CD4-positive, alpha-beta memory T cell (primary cell): ENCODE data around the gene PLEKHA6. TPM values are rescaled to one million over a fixed set of nuclear protein-coding genes. Genes with fewer than 3 reads are reported as not detected.

ENCODE experiments used
- CTCF ChIA-PET: fragments of 350-600 bp; sonication (Branson Sonifier 250); formaldehyde crosslinking; loops from one replicate; lab custom pipeline; 2021; ENCODE audit warnings: inconsistent platforms; ENCODE audit not compliant: partially characterized antibody; lab: Charles Lee
- POLR2A ChIA-PET: fragments of 350-600 bp; sonication (Branson Sonifier 250); formaldehyde crosslinking; loops from one replicate; lab custom pipeline; 2021; ENCODE audit not compliant: partially characterized antibody; lab: Charles Lee
- DNase-seq, 5 donors: peaks; one replicate each; pipeline versions ENCODE4 v3.0.0 to v3.0.0-alpha.2; 2020 to 2022; ENCODE audit warnings: mixed read lengths in 1 of 5
- H3K27ac ChIP-seq: one replicate; pipeline ENCODE4 v1.7.0; 2013; ENCODE audit warnings: low read depth, low read length
- H3K27me3 ChIP-seq: 2 replicates; pipeline ENCODE4 v1.7.0; 2013; ENCODE audit warnings: mild to moderate bottlenecking, low read length, moderate library complexity; ENCODE audit not compliant: insufficient read depth
- H3K36me3 ChIP-seq: 2 replicates; pipeline ENCODE4 v1.7.0; 2013; ENCODE audit warnings: mild to moderate bottlenecking, low read length, moderate library complexity; ENCODE audit not compliant: insufficient read depth
- H3K4me1 ChIP-seq: 2 replicates; pipeline ENCODE4 v1.7.0; 2013; ENCODE audit warnings: mild to moderate bottlenecking, low read length, moderate library complexity; ENCODE audit not compliant: insufficient read depth
- H3K4me3 ChIP-seq, 2 donors: one replicate each; pipeline ENCODE4 v1.7.0; 2013; ENCODE audit warnings: low read length in 2 of 2, mild to moderate bottlenecking in 1 of 2
- H3K9me3 ChIP-seq, 2 donors: one replicate each; pipeline ENCODE4 v1.7.0; 2013; ENCODE audit warnings: low read length in 2 of 2, control low read depth in 1 of 2; ENCODE audit not compliant: control insufficient read depth in 1 of 2
- H3K27ac Mint-ChIP-seq, 7 donors: one replicate each; pipeline ENCODE4 v1.8.0; 2020 to 2021; ENCODE audit warnings: mixed read lengths in 7 of 7, mild to moderate bottlenecking in 6 of 7, inconsistent platforms in 3 of 7, moderate library complexity in 3 of 7
- H3K27me3 Mint-ChIP-seq, 2 donors: one replicate each; pipeline ENCODE4 v1.8.0; 2020 to 2021; ENCODE audit warnings: mixed read lengths in 2 of 2
- H3K36me3 Mint-ChIP-seq, 2 donors: one replicate each; pipeline ENCODE4 v1.8.0; 2020 to 2021; ENCODE audit warnings: mixed read lengths in 2 of 2, inconsistent platforms in 1 of 2, mild to moderate bottlenecking in 1 of 2
- H3K4me1 Mint-ChIP-seq, 4 donors: one replicate each; pipeline ENCODE4 v1.8.0; 2020 to 2021; ENCODE audit warnings: mixed read lengths in 4 of 4, mild to moderate bottlenecking in 1 of 4
- H3K4me3 Mint-ChIP-seq, 8 donors: one replicate each; pipeline ENCODE4 v1.8.0; 2020 to 2021; ENCODE audit warnings: mixed read lengths in 8 of 8, mild to moderate bottlenecking in 7 of 8, moderate library complexity in 6 of 8, inconsistent platforms in 3 of 8
- H3K9me3 Mint-ChIP-seq, 8 donors: one replicate each; pipeline ENCODE4 v1.8.0; 2020 to 2021; ENCODE audit warnings: mixed read lengths in 8 of 8, mild to moderate bottlenecking in 5 of 8, inconsistent platforms in 3 of 8, moderate library complexity in 1 of 8
- intact Hi-C: fragments of 100-400 bp; cut with micrococcal nuclease; formaldehyde crosslinking; loops from one replicate; pipeline ENCODE4 v1.15.1; 2023
- polyA plus RNA-seq, 2 donors: library from polyadenylated mRNA; unstranded; fragments of 300-500 nt; fragmentation: Illumina TruSeq; gene quantifications; one replicate each; pipeline ENCODE4 v1.2.3, GENCODE V29; 2021
- total RNA-seq, 2 experiments: library from RNA; stranded (reverse); gene quantifications; one replicate each; pipeline ENCODE4 v1.2.3, GENCODE V29; 2021

The PLEKHA6 gene
- total and polyA plus RNA-seq, 4 experiments from 2014 or later = 0.15 to 0.89 (median 0.52) TPM; not detected in 1

GRCh38 chr1:204259196-204259595 lies 100.5 kb downstream of the PLEKHA6 start:
- Histone ChIP-seq H3K9me3 (no peaks in the 10 kb centered on the region), H3K27ac (no peak overlapping the region), H3K27me3 (no peaks in the 10 kb centered on the region), H3K36me3 (no peaks in the 10 kb centered on the region), H3K4me1 (no peaks in the 10 kb centered on the region), H3K4me3 (no peak overlapping the region)
- no peaks in the 10 kb centered on the region for H3K9me3 Mint-ChIP-seq
- H3K27ac Mint-ChIP-seq = no peak overlapping the region
- ChIA-PET CTCF (interaction anchor here (1.0 to 2.5 kb wide), 3 partner anchors 24 to 104 kb away, joined by 3 to 14 read pairs (median 8); no protein-coding TSS in a partner anchor), POLR2A (no interaction called here)
- H3K4me3 Mint-ChIP-seq = no peak overlapping the region
- peaks cover 0 to 2% of the 10 kb centered on the region in 2 donors for H3K27me3 Mint-ChIP-seq
- H3K4me1 Mint-ChIP-seq = no peaks in the 10 kb centered on the region
- no peaks in the 10 kb centered on the region for H3K36me3 Mint-ChIP-seq
- intact Hi-C loops = no loop called here
- no peak for DNase-seq

GRCh38 chr1:204258213-204259115 lies 101.3 kb downstream of the PLEKHA6 start:
- ChIA-PET CTCF (interaction anchor here (1.0 to 2.5 kb wide), 3 partner anchors 25 to 105 kb away, joined by 3 to 14 read pairs (median 8); no protein-coding TSS in a partner anchor), POLR2A (no interaction called here)
- intact Hi-C loops = loop anchor here (1.0 kb wide), 1 partner anchor 105 kb away; no protein-coding TSS in a partner anchor
- Mint-ChIP-seq H3K27me3 (peaks cover 0 to 2% of the 10 kb centered on the region in 2 donors), H3K27ac (no peak overlapping the region), H3K36me3 (no peaks in the 10 kb centered on the region), H3K9me3 (no peaks in the 10 kb centered on the region), H3K4me3 (no peak overlapping the region), H3K4me1 (no peaks in the 10 kb centered on the region)
- no peaks in the 10 kb centered on the region for H3K36me3 ChIP-seq
- H3K4me3 ChIP-seq = no peak overlapping the region
- no peaks in the 10 kb centered on the region for H3K4me1 ChIP-seq
- H3K27ac ChIP-seq = no peak overlapping the region
- no peaks in the 10 kb centered on the region for H3K27me3 ChIP-seq
- H3K9me3 ChIP-seq = no peaks in the 10 kb centered on the region
- DNase-seq = no peak

- Mint-ChIP-seq H3K27me3 (peaks cover 0 to 2% of the 10 kb centered on the region in 2 donors), H3K9me3 (no peaks in the 10 kb centered on the region), H3K36me3 (no peaks in the 10 kb centered on the region), H3K4me1 (no peaks in the 10 kb centered on the region), H3K27ac (peak overlapping the region in 1 of 7 donors; percentile 9), H3K4me3 (no peak overlapping the region)
- ChIA-PET POLR2A (no interaction called here), CTCF (interaction anchor here (2.4 to 2.5 kb wide), 2 partner anchors 26 to 106 kb away, joined by 8 to 14 read pairs; no protein-coding TSS in a partner anchor)
- Histone ChIP-seq H3K4me3 (no peak overlapping the region), H3K27me3 (no peaks in the 10 kb centered on the region), H3K36me3 (no peaks in the 10 kb centered on the region), H3K4me1 (no peaks in the 10 kb centered on the region), H3K9me3 (no peaks in the 10 kb centered on the region), H3K27ac (no peak overlapping the region)
- intact Hi-C loops = no loop called here
- no peak for DNase-seq
Observed at GRCh38 chr1:204257446-204257845, 102.3 kb downstream of the PLEKHA6 start.

- H3K9me3 ChIP-seq = no peaks in the 10 kb centered on the region
- CTCF ChIA-PET = interaction anchor here (2.5 kb wide), 1 partner anchor 27 kb away, joined by 8 read pairs; no protein-coding TSS in a partner anchor
Observed at GRCh38 chr1:204256531-204256930, 103.2 kb downstream of the PLEKHA6 start.

GRCh38 chr1:204255966-204256365 lies 103.8 kb downstream of the PLEKHA6 start:
- no peaks in the 10 kb centered on the region for H3K4me1 Mint-ChIP-seq
- CTCF ChIA-PET = no interaction called here
- POLR2A ChIA-PET = no interaction called here

More at GRCh38 chr1:204256531-204256930, 103.2 kb downstream of the PLEKHA6 start:
- POLR2A ChIA-PET = no interaction called here
- no peak for DNase-seq
- no peaks in the 10 kb centered on the region for H3K27me3 ChIP-seq
- no peaks in the 10 kb centered on the region for H3K4me1 ChIP-seq
- no peak overlapping the region for H3K4me3 ChIP-seq
- H3K9me3 Mint-ChIP-seq = no peaks in the 10 kb centered on the region
- H3K27me3 Mint-ChIP-seq = peaks cover 0 to 2% of the 10 kb centered on the region in 2 donors
- no peaks in the 10 kb centered on the region for H3K36me3 Mint-ChIP-seq
- intact Hi-C loops = no loop called here
- H3K27ac ChIP-seq = no peak overlapping the region
- H3K27ac Mint-ChIP-seq = no peak overlapping the region
- no peaks in the 10 kb centered on the region for H3K4me1 Mint-ChIP-seq
- no peaks in the 10 kb centered on the region for H3K36me3 ChIP-seq
- H3K4me3 Mint-ChIP-seq = no peak overlapping the region

GRCh38 chr1:204255225-204255624 lies 104.5 kb downstream of the PLEKHA6 start:
- ChIA-PET POLR2A (no interaction called here), CTCF (interaction anchor here (0.6 to 1.3 kb wide), 3 partner anchors 8 to 316 kb away, joined by 3 read pairs; no protein-coding TSS in a partner anchor)
- H3K27ac Mint-ChIP-seq = no peak overlapping the region
- no peaks in the 10 kb centered on the region for H3K36me3 ChIP-seq
- H3K27me3 Mint-ChIP-seq = peaks cover under 1 to 2% of the 10 kb centered on the region in 2 donors
- no peaks in the 10 kb centered on the region for H3K9me3 Mint-ChIP-seq
- intact Hi-C loops = no loop called here
- DNase-seq = no peak
- H3K27ac ChIP-seq = no peak overlapping the region
- H3K4me3 Mint-ChIP-seq = no peak overlapping the region
- no peaks in the 10 kb centered on the region for H3K27me3 ChIP-seq
- no peak overlapping the region for H3K4me3 ChIP-seq
- no peaks in the 10 kb centered on the region for H3K4me1 ChIP-seq
- H3K36me3 Mint-ChIP-seq = no peaks in the 10 kb centered on the region
- H3K4me1 Mint-ChIP-seq = no peaks in the 10 kb centered on the region
- H3K9me3 ChIP-seq = no peaks in the 10 kb centered on the region

More at GRCh38 chr1:204255966-204256365, 103.8 kb downstream of the PLEKHA6 start:
- Mint-ChIP-seq H3K36me3 (no peaks in the 10 kb centered on the region), H3K4me3 (no peak overlapping the region), H3K9me3 (no peaks in the 10 kb centered on the region), H3K27ac (no peak overlapping the region), H3K27me3 (peaks cover 0 to 2% of the 10 kb centered on the region in 2 donors)
- intact Hi-C loops = no loop called here
- DNase-seq = no peak
- Histone ChIP-seq H3K9me3 (no peaks in the 10 kb centered on the region), H3K36me3 (no peaks in the 10 kb centered on the region), H3K4me1 (no peaks in the 10 kb centered on the region), H3K27ac (no peak overlapping the region), H3K4me3 (no peak overlapping the region), H3K27me3 (no peaks in the 10 kb centered on the region)

- H3K27me3 Mint-ChIP-seq = peaks cover 4 to 6% of the 10 kb centered on the region in 2 donors
- H3K4me1 Mint-ChIP-seq = no peaks in the 10 kb centered on the region
- H3K4me3 Mint-ChIP-seq = no peak overlapping the region
- intact Hi-C loops = no loop called here
- DNase-seq = no peak
- ChIA-PET CTCF (interaction anchor here (0.8 to 1.3 kb wide), 3 partner anchors 9 to 204 kb away, joined by 3 to 11 read pairs (median 3); no protein-coding TSS in a partner anchor), POLR2A (no interaction called here)
- no peaks in the 10 kb centered on the region for H3K27me3 ChIP-seq
- H3K36me3 ChIP-seq = no peaks in the 10 kb centered on the region
- no peaks in the 10 kb centered on the region for H3K9me3 Mint-ChIP-seq
- no peaks in the 10 kb centered on the region for H3K36me3 Mint-ChIP-seq
- H3K27ac Mint-ChIP-seq = no peak overlapping the region
- H3K4me3 ChIP-seq = no peak overlapping the region
- H3K27ac ChIP-seq = no peak overlapping the region
- no peaks in the 10 kb centered on the region for H3K4me1 ChIP-seq
- no peaks in the 10 kb centered on the region for H3K9me3 ChIP-seq
Observed at GRCh38 chr1:204254031-204254661, 105.6 kb downstream of the PLEKHA6 start.
